ENCODE data around the gene MAGI3.
"Not testable (repeated sequence)": the region's sequence is repeated elsewhere in the genome, so short reads cannot be mapped to it uniquely, and the experiment has no call there.

Gene MAGI3

DNA sequence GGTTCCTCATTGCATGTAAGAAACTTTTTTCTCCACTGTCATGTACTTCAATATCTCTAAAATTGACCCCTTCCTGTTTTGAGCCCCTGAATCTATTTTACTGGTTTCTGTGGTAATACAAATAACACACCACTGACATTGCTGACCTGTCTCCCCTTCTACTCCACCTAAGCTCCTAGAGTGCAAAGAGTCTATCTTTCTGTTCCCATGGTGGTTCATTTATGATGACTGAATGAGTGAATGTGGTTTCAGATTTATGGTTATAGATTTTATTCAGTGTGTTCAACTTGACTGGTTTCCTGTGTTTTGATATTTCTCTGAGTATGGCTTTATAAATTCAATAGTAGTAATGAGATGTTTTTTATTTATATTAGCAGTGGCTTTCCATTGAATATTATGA is 127.7 kb downstream of the MAGI3 start:
- no peak for DNase-seq (ENCODE audit: low spot score)

- no peak for DNase-seq (ENCODE audit: low spot score)
These were observed 129.2 kb downstream of the MAGI3 start for GRCh38 chr1:113519556-113519955.

DNA sequence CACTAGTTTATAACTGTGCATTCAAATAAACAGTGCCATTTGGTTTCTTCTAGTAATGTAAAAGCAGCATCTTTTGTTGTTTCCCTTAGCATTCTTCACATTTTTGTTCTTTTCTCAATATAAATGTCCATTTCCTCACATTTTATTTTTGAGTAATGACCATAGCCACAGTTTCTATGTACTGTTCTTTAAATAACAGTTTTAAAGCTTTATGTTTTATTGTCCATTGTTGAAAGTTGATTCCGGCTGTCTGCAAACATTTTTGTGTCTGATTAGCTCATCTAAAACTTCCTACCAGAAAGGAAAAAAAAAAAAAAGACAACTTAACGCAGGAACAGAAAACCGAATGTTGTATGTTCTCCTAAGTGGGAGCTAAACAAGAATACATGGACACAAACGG is 139.7 kb downstream of the MAGI3 start:
- no peak for DNase-seq (ENCODE audit: low spot score)

DNA sequence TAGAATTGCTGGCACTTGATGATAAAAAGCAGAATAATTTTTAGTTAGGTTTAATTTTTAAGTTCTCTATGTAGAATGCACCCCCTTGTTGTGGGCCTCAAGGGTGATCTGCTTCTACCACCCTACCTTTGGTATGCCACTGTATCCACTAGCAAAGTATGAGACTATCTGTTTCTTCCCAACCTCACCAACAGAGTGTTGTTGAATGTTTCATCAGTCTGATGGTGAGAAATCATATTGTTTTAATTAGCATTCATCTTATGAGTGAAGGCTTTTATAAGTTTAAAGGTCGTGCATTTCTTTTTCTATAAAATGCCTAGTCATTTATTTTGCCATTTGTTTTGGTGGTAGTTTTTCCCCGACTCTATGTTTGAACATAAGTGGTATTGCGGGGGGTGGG is 141.0 kb downstream of the MAGI3 start:
- DNase-seq (ENCODE audit: low spot score), result no peak

GRCh38 chr1:113533061-113533460 is 142.7 kb downstream of the MAGI3 start:
- no peak for DNase-seq (ENCODE audit: low spot score)

DNA sequence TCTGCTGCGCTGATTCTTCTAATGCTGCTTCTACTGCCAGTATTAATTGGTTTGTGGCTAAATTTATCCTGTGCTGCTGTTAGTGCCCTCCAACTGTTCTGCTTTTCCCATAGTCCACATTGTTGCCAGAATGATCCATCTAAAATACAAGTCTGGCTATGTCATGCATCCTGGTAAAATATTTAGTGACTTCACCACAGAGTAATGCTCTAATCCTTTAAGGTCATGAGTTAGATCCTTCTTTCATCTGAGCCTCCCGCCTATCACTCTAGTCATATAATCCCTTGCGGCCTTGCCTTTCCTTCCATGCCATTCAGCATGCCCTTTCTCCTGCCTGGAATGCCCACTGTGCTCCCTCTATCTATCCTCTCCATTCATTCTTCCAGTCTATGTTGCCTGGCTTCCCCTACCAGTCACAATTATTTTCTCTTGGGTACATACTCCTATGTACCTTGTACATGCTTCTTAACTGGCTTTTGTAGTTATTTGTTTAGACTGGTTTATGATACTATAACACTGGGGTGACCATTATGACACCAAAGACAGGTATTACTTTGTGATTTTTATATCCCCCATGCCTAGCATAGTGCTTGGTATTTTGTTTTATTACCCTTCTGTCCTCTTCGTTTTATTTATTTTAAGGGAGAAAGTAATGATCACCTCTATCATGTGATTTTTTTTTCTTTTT is 144.0 kb downstream of the MAGI3 start:
- no peak for DNase-seq (ENCODE audit: low spot score)

- no peak for DNase-seq (ENCODE audit: low spot score)
These were observed 144.6 kb downstream of the MAGI3 start for GRCh38 chr1:113534875-113535274.

DNA sequence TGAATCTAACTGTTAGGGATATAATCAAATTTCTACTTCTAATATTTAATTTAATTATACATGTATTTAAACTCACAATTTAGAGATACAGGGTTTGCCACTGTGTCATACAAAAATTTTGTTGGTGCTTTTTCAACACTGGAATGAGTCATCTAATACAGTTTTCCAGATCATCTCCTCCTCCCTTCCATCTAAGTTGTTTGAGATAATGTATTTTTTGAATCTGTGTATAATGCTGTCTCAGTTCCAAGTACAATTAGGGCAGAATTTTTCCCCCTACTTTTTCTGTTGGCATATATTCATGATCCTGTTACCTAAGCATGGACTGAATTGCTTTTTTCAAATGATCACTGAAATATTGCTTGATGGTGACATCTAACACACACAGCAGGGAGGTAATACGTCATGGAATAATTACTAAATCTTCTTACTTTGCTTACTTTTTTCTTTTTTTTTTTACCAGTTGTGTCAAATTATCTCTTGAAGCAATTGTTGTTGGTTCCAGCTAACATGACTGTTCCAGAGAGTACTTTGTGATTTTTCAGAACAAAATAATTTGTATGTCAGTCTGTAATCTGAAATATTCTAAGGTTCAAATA is 146.0 kb downstream of the MAGI3 start:
- no peak for DNase-seq (ENCODE audit: low spot score)

DNA sequence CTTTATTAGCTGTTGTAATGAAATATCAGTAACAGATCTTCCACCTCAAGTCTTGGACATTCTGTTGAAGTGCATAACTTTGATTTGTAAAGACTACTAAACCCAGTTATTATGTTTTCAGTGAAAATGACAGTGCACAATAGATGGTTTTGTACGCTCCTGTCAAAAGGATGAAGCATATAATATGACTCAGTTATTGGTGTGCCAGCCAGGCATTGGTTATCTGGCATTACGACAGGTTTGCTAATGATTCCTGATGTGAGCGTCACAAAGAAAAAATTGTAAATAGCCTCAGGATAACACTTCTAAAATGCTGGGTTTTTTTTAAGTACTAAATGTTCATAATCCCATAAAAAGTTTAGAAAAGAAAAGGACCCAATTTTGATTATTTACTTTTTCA is 147.9 kb downstream of the MAGI3 start:
- no peak for DNase-seq (ENCODE audit: low spot score)

- DNase-seq (ENCODE audit: low spot score), result no peak
These were observed 150.0 kb downstream of the MAGI3 start for GRCh38 chr1:113540335-113540734.

GRCh38 chr1:113541106-113541505 is 150.8 kb downstream of the MAGI3 start:
- DNase-seq (ENCODE audit: low spot score), result no peak

- DNase-seq (ENCODE audit: low spot score), result no peak
These were observed 151.9 kb downstream of the MAGI3 start for GRCh38 chr1:113542221-113542701.

GRCh38 chr1:113543110-113543509 is 152.8 kb downstream of the MAGI3 start:
- DNase-seq (ENCODE audit: low spot score), result no peak

GRCh38 chr1:113545210-113545609 is 154.9 kb downstream of the MAGI3 start:
- DNase-seq (ENCODE audit: low spot score), result no peak

DNA sequence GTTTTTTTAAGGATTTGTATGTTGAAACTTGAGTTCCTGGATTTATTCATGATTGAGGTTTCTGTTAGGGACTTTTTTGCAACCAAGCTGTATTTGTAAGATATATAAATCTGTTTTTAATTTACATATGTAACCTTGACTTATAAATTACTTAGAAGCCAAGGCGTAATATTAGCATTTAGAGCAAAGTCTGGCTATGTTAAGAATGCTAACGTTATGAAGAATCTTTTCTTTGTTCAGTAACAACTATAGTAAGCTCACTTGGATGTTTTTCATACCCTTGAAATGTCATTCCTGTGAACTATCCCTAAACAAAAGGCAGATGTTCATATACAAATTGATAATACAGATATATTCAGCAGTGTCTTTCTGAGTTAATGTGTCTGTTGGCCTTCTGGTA is 155.3 kb downstream of the MAGI3 start:
- no peak for DNase-seq (ENCODE audit: low spot score)

GRCh38 chr1:113551728-113552127 is 161.4 kb downstream of the MAGI3 start:
- DNase-seq (ENCODE audit: low spot score), result no peak

GRCh38 chr1:113552244-113552643 is 161.9 kb downstream of the MAGI3 start:
- no peak for DNase-seq (ENCODE audit: low spot score)

- no peak for DNase-seq (ENCODE audit: low spot score)
These were observed 166.9 kb downstream of the MAGI3 start for GRCh38 chr1:113557187-113557586.

- no peak for DNase-seq (ENCODE audit: low spot score)
These were observed 175.3 kb downstream of the MAGI3 start for GRCh38 chr1:113565621-113566020.

GRCh38 chr1:113567427-113567826 is 177.1 kb downstream of the MAGI3 start:
- no peak for DNase-seq (ENCODE audit: low spot score)

DNA sequence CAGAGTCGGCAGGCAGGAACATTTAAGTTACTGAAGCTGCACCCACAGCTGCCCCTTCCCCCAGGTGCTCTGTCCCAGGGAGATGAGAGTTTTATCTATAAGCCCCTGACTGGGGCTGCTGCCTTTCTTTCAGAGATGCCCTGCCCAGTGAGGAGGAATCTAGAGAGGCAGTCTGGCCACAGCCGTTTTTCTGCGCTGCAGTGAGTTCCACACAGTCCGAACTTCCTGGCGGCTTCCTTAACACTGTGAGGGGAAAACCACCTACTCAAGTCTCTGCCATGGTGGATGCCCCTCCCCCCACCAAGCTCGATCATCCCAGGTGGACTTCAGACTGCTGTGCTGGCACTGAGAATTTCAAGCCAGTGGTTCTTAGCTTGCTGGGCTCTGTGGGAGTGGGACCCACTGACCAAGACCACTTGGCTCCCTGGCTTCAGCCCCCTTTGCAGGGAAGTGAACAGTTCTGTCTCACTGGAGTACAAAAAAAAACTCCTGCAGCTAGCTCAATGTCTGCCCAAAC is 185.5 kb downstream of the MAGI3 start:
- DNase-seq (ENCODE audit: low spot score), result not testable (repeated sequence)

GRCh38 chr1:113576271-113576670 is 186.0 kb downstream of the MAGI3 start:
- no peak for DNase-seq (ENCODE audit: low spot score)

DNA sequence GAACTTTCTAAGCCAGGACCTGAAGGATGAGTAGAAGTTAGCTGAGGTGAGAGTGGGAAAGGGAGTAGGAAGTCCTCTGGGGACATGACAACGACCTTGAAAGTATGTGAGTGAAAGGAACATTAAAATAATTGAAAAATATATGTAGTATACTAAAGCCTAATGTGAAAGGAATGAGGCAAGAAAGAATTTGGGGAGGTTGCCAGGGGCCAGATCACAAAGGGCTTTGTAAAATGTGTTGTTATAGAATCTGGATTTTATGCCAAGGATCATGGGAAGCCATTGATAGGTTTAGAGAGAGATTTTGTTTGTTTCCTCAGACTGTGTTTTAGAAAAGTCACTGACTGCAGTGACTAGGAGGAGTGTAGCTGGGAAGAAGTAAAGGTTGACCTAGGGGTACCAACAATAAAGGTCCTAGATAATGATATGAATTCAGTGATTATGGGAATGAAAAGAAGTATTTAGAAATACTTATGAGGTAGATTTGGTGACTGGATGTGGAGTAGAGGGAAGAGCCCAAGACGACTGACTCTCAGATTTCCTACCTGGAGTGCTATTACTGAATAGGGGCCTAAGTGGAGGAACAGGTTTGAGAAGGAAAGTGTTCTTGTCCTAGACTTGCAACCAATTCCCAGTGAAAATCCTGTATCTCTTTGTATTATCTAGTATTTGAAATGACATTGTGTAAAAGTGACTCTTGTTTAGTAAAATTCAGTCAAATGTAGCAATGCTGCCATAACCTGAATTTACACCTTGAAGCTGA is 189.1 kb downstream of the MAGI3 start:
- DNase-seq (ENCODE audit: low spot score), result peak; percentile 24

All from iPS-NIHi11 (cell line).